DOHH2 (cell line): Measurements from ENCODE around the gene TBC1D2B.
"Not testable (repeated sequence)": the region's sequence is repeated elsewhere in the genome, so short reads cannot be mapped to it uniquely, and the experiment has no call there.

Source experiments
- EZH2phosphoT487 ChIP-seq: fragments of 200-600 bp; sonication (generic); IDR thresholded peaks from 2 replicates; pipeline ENCODE4 v1.6.1; 2017; ENCODE audit warnings: borderline replicate concordance, mild to moderate bottlenecking, antibody characterized with exemption, low read length, moderate library complexity, mixed read lengths
- TF ChIP-seq, protein P1 (sequence below): fragments of 200-600 bp; sonication (generic); IDR thresholded peaks from one replicate; pipeline ENCODE4 v1.5.1; 2014; ENCODE audit warnings: antibody characterized with exemption, mild to moderate bottlenecking, low read depth, low read length; ENCODE audit not compliant: poor library complexity, severe bottlenecking

DNA sequence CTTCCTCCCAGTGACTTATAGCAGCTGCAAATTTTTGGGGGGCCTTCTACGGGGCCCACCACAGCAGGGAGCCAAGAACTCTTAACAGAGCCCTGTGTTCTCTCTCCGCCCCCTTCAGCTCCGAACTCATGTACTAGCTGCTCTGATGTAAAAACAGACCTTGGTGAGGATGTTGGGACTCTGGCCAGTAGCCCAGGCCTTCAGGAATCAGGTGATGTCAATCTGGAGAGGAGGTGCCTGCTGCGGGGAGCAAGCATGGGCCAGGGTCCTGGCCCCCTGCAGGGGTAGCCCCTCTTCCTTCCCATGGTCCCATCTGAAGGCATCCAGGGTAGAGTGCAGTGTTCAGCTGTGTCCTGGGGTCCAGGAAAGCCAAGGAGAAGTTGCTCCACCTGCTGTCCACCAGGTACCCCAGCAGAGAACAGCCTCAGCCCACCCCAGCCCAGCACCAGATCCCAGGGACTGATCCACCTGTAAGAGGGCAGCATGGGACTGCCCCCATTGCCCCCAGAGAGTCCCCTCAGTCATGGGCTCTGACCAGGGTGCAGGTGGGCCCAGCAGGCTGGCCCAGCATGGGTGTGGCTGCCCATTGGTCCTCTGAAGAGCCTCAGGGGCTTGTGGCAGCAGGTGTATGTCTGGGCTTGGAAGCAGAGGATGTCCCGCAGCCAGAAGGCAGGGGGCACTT, 126.3 kb downstream of the TBC1D2B start:
- TF ChIP-seq, protein P1, sequence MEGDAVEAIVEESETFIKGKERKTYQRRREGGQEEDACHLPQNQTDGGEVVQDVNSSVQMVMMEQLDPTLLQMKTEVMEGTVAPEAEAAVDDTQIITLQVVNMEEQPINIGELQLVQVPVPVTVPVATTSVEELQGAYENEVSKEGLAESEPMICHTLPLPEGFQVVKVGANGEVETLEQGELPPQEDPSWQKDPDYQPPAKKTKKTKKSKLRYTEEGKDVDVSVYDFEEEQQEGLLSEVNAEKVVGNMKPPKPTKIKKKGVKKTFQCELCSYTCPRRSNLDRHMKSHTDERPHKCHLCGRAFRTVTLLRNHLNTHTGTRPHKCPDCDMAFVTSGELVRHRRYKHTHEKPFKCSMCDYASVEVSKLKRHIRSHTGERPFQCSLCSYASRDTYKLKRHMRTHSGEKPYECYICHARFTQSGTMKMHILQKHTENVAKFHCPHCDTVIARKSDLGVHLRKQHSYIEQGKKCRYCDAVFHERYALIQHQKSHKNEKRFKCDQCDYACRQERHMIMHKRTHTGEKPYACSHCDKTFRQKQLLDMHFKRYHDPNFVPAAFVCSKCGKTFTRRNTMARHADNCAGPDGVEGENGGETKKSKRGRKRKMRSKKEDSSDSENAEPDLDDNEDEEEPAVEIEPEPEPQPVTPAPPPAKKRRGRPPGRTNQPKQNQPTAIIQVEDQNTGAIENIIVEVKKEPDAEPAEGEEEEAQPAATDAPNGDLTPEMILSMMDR = not testable (repeated sequence)
- not testable (repeated sequence) for TF ChIP-seq EZH2phosphoT487
